HUES48 (cell line): Measurements from ENCODE around the gene WNT3A.

Source experiments
- H3K27ac ChIP-seq: one replicate; pipeline ENCODE4 v1.7.0; 2013; ENCODE audit warnings: low read depth, low read length, inconsistent platforms
- H3K27me3 ChIP-seq: 2 replicates; pipeline ENCODE4 v1.6.1; 2013; ENCODE audit warnings: mild to moderate bottlenecking, low read length; ENCODE audit not compliant: control insufficient read depth, insufficient read depth
- H3K36me3 ChIP-seq: 2 replicates; pipeline ENCODE4 v1.6.1; 2013; ENCODE audit warnings: low read length; ENCODE audit not compliant: control insufficient read depth, insufficient read depth
- H3K4me1 ChIP-seq: 2 replicates; pipeline ENCODE4 v1.6.1; 2013; ENCODE audit warnings: mild to moderate bottlenecking, low read length; ENCODE audit not compliant: control insufficient read depth, insufficient read depth
- H3K4me3 ChIP-seq: 2 replicates; pipeline ENCODE4 v1.5.1; 2013; ENCODE audit warnings: mild to moderate bottlenecking, low read depth, low read length
- H3K9ac ChIP-seq: 2 replicates; pipeline ENCODE4 v1.6.1; 2013; ENCODE audit warnings: mild to moderate bottlenecking, low read depth, low read length, moderate library complexity
- H3K9me3 ChIP-seq: 2 replicates; pipeline ENCODE4 v1.6.1; 2013; ENCODE audit warnings: low read length; ENCODE audit not compliant: control insufficient read depth, insufficient read depth

Gene WNT3A

DNA sequence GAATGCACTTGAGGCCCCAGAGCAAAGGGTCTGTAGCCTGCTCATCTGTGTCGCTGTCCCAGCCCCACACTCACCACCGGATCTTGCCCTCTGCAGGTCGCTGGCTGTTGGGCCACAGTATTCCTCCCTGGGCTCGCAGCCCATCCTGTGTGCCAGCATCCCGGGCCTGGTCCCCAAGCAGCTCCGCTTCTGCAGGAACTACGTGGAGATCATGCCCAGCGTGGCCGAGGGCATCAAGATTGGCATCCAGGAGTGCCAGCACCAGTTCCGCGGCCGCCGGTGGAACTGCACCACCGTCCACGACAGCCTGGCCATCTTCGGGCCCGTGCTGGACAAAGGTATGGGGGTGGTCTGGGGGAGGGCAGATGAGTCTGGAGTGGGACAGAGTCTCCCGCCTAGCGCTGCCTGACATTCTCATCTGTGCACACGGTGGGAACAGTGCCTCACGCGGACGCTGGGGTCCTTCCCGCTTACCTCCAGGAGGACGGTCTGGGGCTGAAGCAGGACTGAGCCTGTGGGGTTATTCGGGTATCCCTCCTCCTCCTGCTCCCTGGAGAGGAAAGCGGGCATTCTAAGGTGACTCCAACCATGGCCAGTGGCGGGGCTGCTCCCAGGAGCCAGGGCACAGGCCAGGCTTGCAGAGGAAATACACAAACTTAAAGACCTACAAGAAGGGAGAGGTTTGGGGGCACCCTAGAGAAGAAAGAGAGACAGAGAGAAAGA, 15.9 kb downstream of the WNT3A start:
- Histone ChIP-seq H3K9me3 (no peaks in the 10 kb centered on the region), H3K27ac (no peak overlapping the region), H3K27me3 (peaks cover 34% of the 10 kb centered on the region), H3K4me1 (no peaks in the 10 kb centered on the region), H3K36me3 (no peaks in the 10 kb centered on the region), H3K9ac (no peak overlapping the region), H3K4me3 (no peak overlapping the region)

- Histone ChIP-seq H3K9me3 (no peaks in the 10 kb centered on the region), H3K27me3 (peaks cover 30% of the 10 kb centered on the region), H3K4me3 (no peak overlapping the region), H3K4me1 (no peaks in the 10 kb centered on the region), H3K9ac (no peak overlapping the region), H3K27ac (no peak overlapping the region), H3K36me3 (no peaks in the 10 kb centered on the region)
These were observed 16.5 kb downstream of the WNT3A start for GRCh38 chr1:228023294-228023639.

- Histone ChIP-seq H3K27me3 (peaks cover 36% of the 10 kb centered on the region), H3K4me1 (no peaks in the 10 kb centered on the region)
These were observed 22.5 kb downstream of the WNT3A start for GRCh38 chr1:228029281-228029680.

DNA sequence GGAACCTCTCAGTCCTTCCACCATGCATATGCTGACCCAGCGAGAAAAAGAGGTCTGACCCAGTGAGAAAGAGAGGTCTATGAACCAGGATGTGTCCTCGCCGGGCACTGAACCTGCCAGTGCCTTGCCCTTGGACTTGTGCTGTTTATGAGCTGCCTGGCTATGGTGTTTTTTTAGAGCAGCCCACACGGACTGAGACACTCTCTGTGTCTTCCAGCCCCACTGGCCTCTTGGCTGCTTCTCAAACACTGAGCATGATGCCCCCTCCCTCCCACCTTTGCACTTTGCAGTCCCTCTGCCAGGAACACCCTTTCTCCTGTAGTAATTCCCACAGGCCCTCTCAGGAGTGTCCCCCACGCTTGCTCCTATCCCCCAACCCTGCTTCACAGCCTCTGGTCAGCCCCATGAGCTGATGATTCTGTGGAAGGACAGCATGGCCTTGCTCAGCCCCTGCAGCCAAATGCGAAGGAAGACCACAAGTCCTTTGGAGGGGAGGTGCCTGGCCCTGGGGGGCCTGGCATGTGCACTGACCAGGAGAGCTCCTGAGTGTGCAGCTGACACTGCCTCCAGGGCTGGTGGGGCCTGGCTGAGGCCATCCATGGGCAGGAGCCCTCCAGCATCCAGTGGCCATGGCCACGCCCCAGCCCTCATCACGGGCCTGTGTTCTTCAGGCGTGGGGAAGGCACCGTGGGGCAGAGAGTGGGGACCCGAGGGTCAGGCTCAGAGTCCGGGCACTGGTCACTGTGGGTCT, 23.8 kb downstream of the WNT3A start:
- H3K27ac ChIP-seq = no peak overlapping the region
- no peak overlapping the region for H3K9ac ChIP-seq
- H3K4me1 ChIP-seq = no peaks in the 10 kb centered on the region
- no peaks in the 10 kb centered on the region for H3K36me3 ChIP-seq
- no peak overlapping the region for H3K4me3 ChIP-seq
- H3K9me3 ChIP-seq = no peaks in the 10 kb centered on the region; the same call in 1 of the 2 replicates
- H3K27me3 ChIP-seq = peaks cover 28% of the 10 kb centered on the region

More at GRCh38 chr1:228029281-228029680, 22.5 kb downstream of the WNT3A start:
- H3K27ac ChIP-seq = no peak overlapping the region
- no peak overlapping the region for H3K9ac ChIP-seq
- no peak overlapping the region for H3K4me3 ChIP-seq
- H3K9me3 ChIP-seq = no peaks in the 10 kb centered on the region; the same call in 1 of the 2 replicates
- no peaks in the 10 kb centered on the region for H3K36me3 ChIP-seq

- H3K27ac ChIP-seq = no peak overlapping the region
- H3K4me1 ChIP-seq = no peaks in the 10 kb centered on the region
- no peak overlapping the region for H3K4me3 ChIP-seq
- H3K9ac ChIP-seq = no peak overlapping the region
- H3K27me3 ChIP-seq = peaks cover 36% of the 10 kb centered on the region
- no peaks in the 10 kb centered on the region; the same call in 1 of the 2 replicates for H3K9me3 ChIP-seq
- H3K36me3 ChIP-seq = no peaks in the 10 kb centered on the region
These were observed 24.6 kb downstream of the WNT3A start for GRCh38 chr1:228031276-228031995.

DNA sequence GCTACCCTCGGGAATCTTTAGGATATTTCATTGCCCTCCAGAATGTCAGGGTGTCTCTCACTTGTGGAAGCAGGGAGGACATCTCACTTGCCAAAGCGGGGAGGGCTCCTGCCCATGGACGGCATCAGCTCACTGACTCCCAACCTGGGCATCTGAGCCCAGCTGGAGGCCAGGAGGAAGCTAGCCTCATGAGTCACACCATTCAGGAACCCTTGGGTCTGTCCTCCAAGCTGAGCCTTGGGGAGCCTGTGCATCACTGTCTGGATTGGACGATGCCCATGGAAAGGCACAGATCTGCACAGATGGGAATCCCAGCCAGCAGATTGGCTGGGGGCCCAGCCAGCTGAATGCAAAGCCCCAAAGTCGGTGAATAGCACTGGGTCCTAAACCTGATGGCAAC, 25.2 kb downstream of the WNT3A start:
- H3K4me3 ChIP-seq = no peak overlapping the region
- H3K27ac ChIP-seq = no peak overlapping the region
- H3K9ac ChIP-seq = no peak overlapping the region
- no peaks in the 10 kb centered on the region; the same call in 1 of the 2 replicates for H3K9me3 ChIP-seq
- peaks cover 42% of the 10 kb centered on the region for H3K27me3 ChIP-seq
- H3K36me3 ChIP-seq = no peaks in the 10 kb centered on the region
- no peaks in the 10 kb centered on the region for H3K4me1 ChIP-seq

- H3K36me3 ChIP-seq = no peaks in the 10 kb centered on the region
- H3K27me3 ChIP-seq = peaks cover 51% of the 10 kb centered on the region
- no peaks in the 10 kb centered on the region; the same call in 1 of the 2 replicates for H3K9me3 ChIP-seq
- H3K4me3 ChIP-seq = no peak overlapping the region
- H3K9ac ChIP-seq = no peak overlapping the region
- peaks cover 2% of the 10 kb centered on the region; the same call in 1 of the 2 replicates for H3K4me1 ChIP-seq
- H3K27ac ChIP-seq = no peak overlapping the region
These were observed 26.6 kb downstream of the WNT3A start for GRCh38 chr1:228033376-228033775.

GRCh38 chr1:228034954-228035837, 28.4 kb downstream of the WNT3A start:
- Histone ChIP-seq H3K4me1 (peaks cover 3% of the 10 kb centered on the region; the same call in 1 of the 2 replicates), H3K4me3 (no peak overlapping the region), H3K27me3 (peaks cover 64% of the 10 kb centered on the region), H3K36me3 (no peaks in the 10 kb centered on the region), H3K9me3 (no peaks in the 10 kb centered on the region; the same call in 1 of the 2 replicates), H3K9ac (no peak overlapping the region), H3K27ac (no peak overlapping the region)

GRCh38 chr1:228035844-228036243, 29.0 kb downstream of the WNT3A start:
- no peaks in the 10 kb centered on the region for H3K36me3 ChIP-seq
- no peak overlapping the region for H3K27ac ChIP-seq
- H3K9ac ChIP-seq = no peak overlapping the region
- H3K4me3 ChIP-seq = no peak overlapping the region
- peaks cover 63% of the 10 kb centered on the region for H3K27me3 ChIP-seq
- no peaks in the 10 kb centered on the region; the same call in 1 of the 2 replicates for H3K9me3 ChIP-seq
- H3K4me1 ChIP-seq = peaks cover 3% of the 10 kb centered on the region; the same call in 1 of the 2 replicates

GRCh38 chr1:228036701-228037231, 30.0 kb downstream of the WNT3A start:
- H3K4me3 ChIP-seq = no peak overlapping the region
- H3K27me3 ChIP-seq = peaks cover 72% of the 10 kb centered on the region
- H3K36me3 ChIP-seq = no peaks in the 10 kb centered on the region
- H3K9ac ChIP-seq = no peak overlapping the region
- no peaks in the 10 kb centered on the region; the same call in 1 of the 2 replicates for H3K9me3 ChIP-seq
- peaks cover 3% of the 10 kb centered on the region; the same call in 1 of the 2 replicates for H3K4me1 ChIP-seq
- H3K27ac ChIP-seq = no peak overlapping the region
